B cell (primary cell): ENCODE measurements around the gene MAN1A2.

Source experiments
- EZH2 ChIP-seq: IDR thresholded peaks from 2 replicates; pipeline ENCODE4 v1.6.1; 2012; ENCODE audit warnings: borderline replicate concordance, low read depth, mild to moderate bottlenecking, moderate library complexity, low read length; ENCODE audit not compliant: insufficient read depth, poor library complexity, severe bottlenecking
- TF ChIP-seq, protein P1 (sequence below): fragments of 200-600 bp; IDR thresholded peaks from one replicate; pipeline ENCODE4 v1.8.0; 2022; ENCODE audit warnings: antibody characterized with exemption, mild to moderate bottlenecking

DNA sequence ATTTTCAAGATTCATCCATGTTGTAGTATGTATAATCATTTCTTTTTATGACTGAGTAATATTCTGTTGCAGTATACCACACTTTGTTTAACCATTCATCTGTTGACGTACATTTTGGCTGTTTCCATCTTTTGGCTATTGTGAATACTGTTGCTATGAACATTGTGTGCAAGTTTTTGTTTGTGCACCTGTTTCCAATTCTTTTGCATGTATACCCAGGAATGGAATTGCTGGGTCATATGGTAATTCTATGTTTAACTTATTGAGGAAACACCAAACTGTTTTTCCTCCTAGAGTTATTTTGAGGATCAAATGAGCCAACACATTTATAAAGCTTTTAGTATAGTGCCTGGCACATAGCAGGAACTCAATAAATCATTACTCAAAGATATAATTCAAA lies 49.2 kb upstream of the MAN1A2 start:
- TF ChIP-seq, protein P1, sequence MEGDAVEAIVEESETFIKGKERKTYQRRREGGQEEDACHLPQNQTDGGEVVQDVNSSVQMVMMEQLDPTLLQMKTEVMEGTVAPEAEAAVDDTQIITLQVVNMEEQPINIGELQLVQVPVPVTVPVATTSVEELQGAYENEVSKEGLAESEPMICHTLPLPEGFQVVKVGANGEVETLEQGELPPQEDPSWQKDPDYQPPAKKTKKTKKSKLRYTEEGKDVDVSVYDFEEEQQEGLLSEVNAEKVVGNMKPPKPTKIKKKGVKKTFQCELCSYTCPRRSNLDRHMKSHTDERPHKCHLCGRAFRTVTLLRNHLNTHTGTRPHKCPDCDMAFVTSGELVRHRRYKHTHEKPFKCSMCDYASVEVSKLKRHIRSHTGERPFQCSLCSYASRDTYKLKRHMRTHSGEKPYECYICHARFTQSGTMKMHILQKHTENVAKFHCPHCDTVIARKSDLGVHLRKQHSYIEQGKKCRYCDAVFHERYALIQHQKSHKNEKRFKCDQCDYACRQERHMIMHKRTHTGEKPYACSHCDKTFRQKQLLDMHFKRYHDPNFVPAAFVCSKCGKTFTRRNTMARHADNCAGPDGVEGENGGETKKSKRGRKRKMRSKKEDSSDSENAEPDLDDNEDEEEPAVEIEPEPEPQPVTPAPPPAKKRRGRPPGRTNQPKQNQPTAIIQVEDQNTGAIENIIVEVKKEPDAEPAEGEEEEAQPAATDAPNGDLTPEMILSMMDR = no peak
- TF ChIP-seq EZH2 = no peak
